Cardiac fibroblast (primary cell): Measurements from ENCODE around the gene PARVG.

ENCODE experiments used
- DNase-seq, 2 donors: peaks; one replicate each; pipeline versions ENCODE4 v3.0.0 to v3.0.0-alpha.2; 2010; ENCODE audit warnings: low read depth in 2 of 2
- H3K4me3 ChIP-seq, 2 donors: replicated peaks in 1 of 2; 1 replicate in 1 of 2; 2 replicates in 1 of 2; pipeline ENCODE4 v1.5.1; 2011; ENCODE audit warnings: low read depth in 2 of 2, low read length in 2 of 2, mild to moderate bottlenecking in 2 of 2, moderate library complexity in 1 of 2
- CTCF ChIP-seq: IDR thresholded peaks from one replicate; pipeline ENCODE4 v1.5.1; 2011; ENCODE audit warnings: low read depth, mild to moderate bottlenecking, low read length, inconsistent platforms

The PARVG gene

GRCh38 chr22:44187652-44188230 is 7.0 kb downstream of the PARVG start:
- no peak for TF ChIP-seq CTCF
- H3K4me3 ChIP-seq: no peak overlapping the region
- no peak for DNase-seq

DNA sequence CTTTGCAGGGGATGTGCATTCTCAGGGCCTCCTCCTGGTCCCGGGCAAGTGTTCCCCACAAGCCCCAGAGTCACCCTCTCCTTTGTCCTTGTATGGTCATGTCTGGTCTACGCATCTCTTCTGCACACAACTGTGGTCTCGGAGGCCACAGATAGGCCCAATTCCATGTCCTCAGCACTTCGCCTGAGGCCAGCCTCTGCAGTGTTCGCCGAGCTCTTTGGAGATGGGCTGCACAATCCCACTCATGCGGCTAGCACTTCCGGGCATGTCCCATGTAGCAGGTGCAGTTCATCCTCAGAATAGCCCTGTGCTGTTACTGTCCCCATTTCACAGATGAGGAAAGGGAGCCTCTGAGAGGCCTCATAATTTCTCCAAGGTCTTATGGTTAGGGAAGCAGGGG is 7.6 kb downstream of the PARVG start:
- no peak for DNase-seq
- no peak for TF ChIP-seq CTCF
- H3K4me3 ChIP-seq: no peak overlapping the region

DNA sequence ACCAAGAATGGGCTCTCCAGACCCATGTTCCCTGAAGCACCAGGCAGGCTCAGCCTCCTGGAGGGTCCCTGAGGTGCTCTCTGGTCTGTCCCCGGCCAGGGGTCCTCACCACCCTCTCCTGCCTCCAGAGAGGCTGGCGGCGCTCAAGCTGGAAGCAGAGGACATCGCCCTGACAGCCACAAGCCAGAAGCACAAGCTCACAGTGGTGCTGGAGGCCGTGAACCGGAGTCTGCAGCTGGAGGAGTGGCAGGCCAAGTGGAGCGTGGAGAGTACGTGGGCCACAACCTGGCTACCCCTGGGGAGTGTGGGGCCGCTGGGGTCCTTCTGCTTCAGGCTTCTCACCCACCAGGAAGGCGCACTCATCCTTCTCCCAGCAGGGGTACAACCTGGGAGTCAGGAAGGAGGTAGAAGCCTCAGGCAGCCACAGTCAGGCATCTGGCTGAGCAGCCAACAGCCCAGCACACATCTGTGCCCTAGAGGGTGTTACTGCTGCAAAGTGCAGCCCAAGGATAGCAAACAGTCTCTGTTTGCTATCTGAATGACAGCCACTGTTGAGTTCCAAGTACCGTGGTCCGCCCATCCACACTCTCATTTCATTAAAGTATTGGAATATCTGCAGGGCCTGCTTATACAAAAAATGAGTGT is 8.4 kb downstream of the PARVG start:
- no peak for TF ChIP-seq CTCF
- no peak for DNase-seq
- H3K4me3 ChIP-seq: no peak overlapping the region

GRCh38 chr22:44190381-44190976 is 9.8 kb downstream of the PARVG start:
- no peak overlapping the region for H3K4me3 ChIP-seq
- no peak for TF ChIP-seq CTCF
- no peak for DNase-seq

GRCh38 chr22:44191036-44191454 is 10.3 kb downstream of the PARVG start:
- DNase-seq: peak in 1 of 2 donors; percentile 21
- no peak overlapping the region for H3K4me3 ChIP-seq
- no peak for TF ChIP-seq CTCF

DNA sequence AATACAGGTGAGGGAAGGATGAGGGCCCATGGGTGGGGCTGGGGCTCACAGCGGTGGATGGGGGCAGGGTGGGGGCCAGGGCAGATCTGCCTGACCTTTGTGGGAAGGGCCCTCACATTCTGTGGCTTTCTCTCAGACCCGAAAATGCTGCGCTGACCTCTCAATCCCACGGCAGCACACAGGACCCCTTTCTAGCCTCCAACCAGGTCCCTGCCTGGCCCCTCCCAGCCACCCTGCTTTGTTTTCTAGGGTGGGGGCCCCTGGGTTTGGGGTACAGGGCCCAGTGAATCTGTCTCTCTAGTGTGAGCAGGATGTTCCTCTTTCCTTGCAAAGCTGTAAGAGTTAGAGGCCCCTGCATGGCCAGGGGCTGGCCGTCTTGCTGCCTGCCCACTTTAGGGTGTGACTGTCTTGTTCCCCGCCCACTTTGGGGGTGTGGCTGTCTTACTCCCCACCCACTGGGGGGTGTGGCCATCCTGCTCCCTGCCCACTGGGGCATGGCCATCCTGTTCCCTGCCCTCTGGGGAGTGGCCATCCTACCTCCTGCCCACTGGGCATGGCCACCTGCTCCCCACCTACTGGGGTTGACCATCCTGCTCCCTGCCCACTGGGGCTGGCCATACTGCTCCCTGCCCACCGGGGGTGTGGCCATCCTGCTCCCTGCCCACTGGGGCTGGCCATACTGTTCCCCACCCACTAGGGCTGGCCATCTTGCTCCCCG is 11.5 kb downstream of the PARVG start:
- peak in 1 of 2 donors; percentile 25 for DNase-seq
- H3K4me3 ChIP-seq: no peak overlapping the region
- no peak for TF ChIP-seq CTCF
